Subcutaneous adipose tissue (tissue), 4 donors: ENCODE data around the gene GALNT9. TPM values are rescaled to one million over a fixed set of nuclear protein-coding genes. Genes with fewer than 3 reads are reported as not detected.

ENCODE experiments used
- CTCF ChIP-seq: fragments of 450-650 bp; IDR thresholded peaks from one replicate; pipeline ENCODE4 v1.5.1; 2016; ENCODE audit warnings: low read depth, mild to moderate bottlenecking, control low read depth, antibody characterized with exemption, moderate library complexity
- total RNA-seq, 4 donors: library from RNA; depleted of rRNA; stranded (reverse); fragments of >200 nt; gene quantifications; one replicate each; pipeline ENCODE4 v1.1.0, GENCODE V29; 2016

The GALNT9 gene
- total RNA-seq, 4 donors from 2014 or later: not detected

- no peak for TF ChIP-seq CTCF
Measured at GRCh38 chr12:132340266-132341035, 11.1 kb upstream of the GALNT9 start.

- TF ChIP-seq CTCF: no peak
Measured at GRCh38 chr12:132339856-132340255, 10.5 kb upstream of the GALNT9 start.

GRCh38 chr12:132338781-132339180 lies 9.4 kb upstream of the GALNT9 start:
- no peak for TF ChIP-seq CTCF

GRCh38 chr12:132338311-132338710 lies 8.9 kb upstream of the GALNT9 start:
- TF ChIP-seq CTCF: no peak

- TF ChIP-seq CTCF: no peak
Measured at GRCh38 chr12:132337557-132337956, 8.2 kb upstream of the GALNT9 start.

GRCh38 chr12:132336451-132337413 lies 7.3 kb upstream of the GALNT9 start:
- no peak for TF ChIP-seq CTCF

GRCh38 chr12:132335179-132335756 lies 5.9 kb upstream of the GALNT9 start:
- TF ChIP-seq CTCF: no peak
